HepG2 (cell line): Measurements from ENCODE around the gene OR56A3.

Experiments
- EZH2 ChIP-seq: conservative IDR thresholded peaks from 2 replicates; pipeline ENCODE4 v1.6.1; 2012; ENCODE audit warnings: mild to moderate bottlenecking, low read depth, low read length, moderate library complexity
- ZNF674 ChIP-seq: sonication (generic); formaldehyde crosslinking; IDR thresholded peaks from 2 replicates; pipeline ENCODE4 v1.5.0; 2020; ENCODE audit warnings: low read depth, mild to moderate bottlenecking, missing genetic modification reagents
- TF ChIP-seq, protein P1 (sequence below): IDR thresholded peaks from 2 replicates; pipeline ENCODE4 v1.6.1; 2012; ENCODE audit warnings: low read depth, low read length, improper control_type of control experiment
- TF ChIP-seq, protein P2 (sequence below): IDR thresholded peaks from 2 replicates; pipeline ENCODE4 v1.6.1; 2012; ENCODE audit warnings: inconsistent platforms

DNA sequence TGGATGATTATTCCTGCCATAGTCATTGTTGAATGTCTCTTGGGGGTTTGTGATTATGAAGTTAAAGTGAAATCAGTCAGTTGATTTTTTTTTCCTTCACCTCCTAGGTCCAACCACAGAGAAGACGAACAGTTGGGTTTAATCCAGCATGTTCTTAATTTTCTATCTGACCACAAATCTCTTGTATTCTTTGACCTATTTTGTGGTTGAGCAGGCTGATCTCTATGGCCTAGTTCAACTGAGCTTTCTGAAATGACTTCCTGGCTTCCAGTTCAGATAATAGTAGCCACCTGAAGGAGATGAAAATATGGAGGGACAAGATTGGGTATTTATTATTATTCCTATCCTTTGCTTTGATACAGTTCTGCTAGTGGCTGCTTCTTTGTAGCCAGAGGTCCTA lies 31.5 kb downstream of the OR56A3 start:
- TF ChIP-seq, protein P1, sequence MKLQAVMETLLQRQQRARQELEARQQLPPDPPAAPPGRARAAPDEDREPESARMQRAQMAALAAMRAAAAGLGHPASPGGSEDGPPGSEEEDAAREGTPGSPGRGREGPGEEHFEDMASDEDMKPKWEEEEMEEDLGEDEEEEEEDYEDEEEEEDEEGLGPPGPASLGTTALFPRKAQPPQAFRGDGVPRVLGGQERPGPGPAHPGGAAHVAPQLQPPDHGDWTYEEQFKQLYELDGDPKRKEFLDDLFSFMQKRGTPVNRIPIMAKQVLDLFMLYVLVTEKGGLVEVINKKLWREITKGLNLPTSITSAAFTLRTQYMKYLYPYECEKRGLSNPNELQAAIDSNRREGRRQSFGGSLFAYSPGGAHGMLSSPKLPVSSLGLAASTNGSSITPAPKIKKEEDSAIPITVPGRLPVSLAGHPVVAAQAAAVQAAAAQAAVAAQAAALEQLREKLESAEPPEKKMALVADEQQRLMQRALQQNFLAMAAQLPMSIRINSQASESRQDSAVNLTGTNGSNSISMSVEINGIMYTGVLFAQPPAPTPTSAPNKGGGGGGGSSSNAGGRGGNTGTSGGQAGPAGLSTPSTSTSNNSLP = no peak
- TF ChIP-seq EZH2 (no peak), ZNF674 (CRISPR knock-in tag) (no peak)
- TF ChIP-seq, protein P2, sequence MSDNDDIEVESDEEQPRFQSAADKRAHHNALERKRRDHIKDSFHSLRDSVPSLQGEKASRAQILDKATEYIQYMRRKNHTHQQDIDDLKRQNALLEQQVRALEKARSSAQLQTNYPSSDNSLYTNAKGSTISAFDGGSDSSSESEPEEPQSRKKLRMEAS = no peak
